Measurements from ENCODE around the gene PHYH. TPM values are rescaled to one million over a fixed set of nuclear protein-coding genes. Genes with fewer than 3 reads are reported as not detected.

Gene PHYH
- total RNA-seq, 1 donor from 2014 or later, result 20.0 TPM

GRCh38 chr10:13340626-13341376 is 40.9 kb upstream of the PHYH start:
- no peak overlapping the region for H3K4me3 ChIP-seq (ENCODE audit: low read depth, low read length)
- no peak for DNase-seq (ENCODE audit: low read depth)
- TF ChIP-seq CTCF (conservative IDR thresholded peaks at IDR 0.05; ENCODE audit: low read depth, low read length), result no peak

GRCh38 chr10:13340068-13340467 is 40.2 kb upstream of the PHYH start:
- TF ChIP-seq CTCF (conservative IDR thresholded peaks at IDR 0.05; ENCODE audit: low read depth, low read length), result no peak
- no peak overlapping the region for H3K4me3 ChIP-seq (ENCODE audit: low read depth, low read length)

GRCh38 chr10:13338390-13339110 is 38.7 kb upstream of the PHYH start:
- DNase-seq (ENCODE audit: low read depth), result no peak
- no peak overlapping the region for H3K4me3 ChIP-seq (ENCODE audit: low read depth, low read length)
- no peak for TF ChIP-seq CTCF (conservative IDR thresholded peaks at IDR 0.05; ENCODE audit: low read depth, low read length)

More at GRCh38 chr10:13340068-13340467, 40.2 kb upstream of the PHYH start:
- DNase-seq (ENCODE audit: low read depth), result no peak

GRCh38 chr10:13337827-13338196 is 37.9 kb upstream of the PHYH start:
- no peak overlapping the region for H3K4me3 ChIP-seq (ENCODE audit: low read depth, low read length)
- DNase-seq (ENCODE audit: low read depth), result no peak
- TF ChIP-seq CTCF (conservative IDR thresholded peaks at IDR 0.05; ENCODE audit: low read depth, low read length), result no peak

GRCh38 chr10:13337128-13337826 is 37.4 kb upstream of the PHYH start:
- TF ChIP-seq CTCF (conservative IDR thresholded peaks at IDR 0.05; ENCODE audit: low read depth, low read length), result no peak
- no peak for DNase-seq (ENCODE audit: low read depth)
- no peak overlapping the region for H3K4me3 ChIP-seq (ENCODE audit: low read depth, low read length)

GRCh38 chr10:13335881-13336280 is 36.0 kb upstream of the PHYH start:
- no peak for TF ChIP-seq CTCF (conservative IDR thresholded peaks at IDR 0.05; ENCODE audit: low read depth, low read length)
- no peak for DNase-seq (ENCODE audit: low read depth)

More at GRCh38 chr10:13335881-13336280, 36.0 kb upstream of the PHYH start:
- H3K4me3 ChIP-seq (ENCODE audit: low read depth, low read length), result no peak overlapping the region
